GM21360 (cell line): ENCODE results near the gene SARDH.

Source experiments
- ATAC-seq: cut with Tn5 transposase; IDR thresholded peaks from one replicate; pipeline ENCODE4 v1.9.1; 2021; ENCODE audit warnings: mild to moderate bottlenecking, moderate library complexity; ENCODE audit not compliant: unreplicated experiment

SARDH gene

GRCh38 chr9:133672503-133673257 is 65.5 kb downstream of the SARDH start:
- no peak for ATAC-seq

- ATAC-seq: no peak
Observed at GRCh38 chr9:133671371-133671770, 66.8 kb downstream of the SARDH start.

- no peak for ATAC-seq
Observed at GRCh38 chr9:133670466-133670865, 67.7 kb downstream of the SARDH start.

GRCh38 chr9:133669182-133669801 is 68.9 kb downstream of the SARDH start:
- ATAC-seq: no peak

- no peak for ATAC-seq
Observed at GRCh38 chr9:133667759-133668450, 70.2 kb downstream of the SARDH start.

- no peak for ATAC-seq
Observed at GRCh38 chr9:133666845-133667244, 71.3 kb downstream of the SARDH start.

GRCh38 chr9:133666387-133666786 is 71.8 kb downstream of the SARDH start:
- no peak for ATAC-seq

GRCh38 chr9:133665535-133665934 is 72.6 kb downstream of the SARDH start:
- ATAC-seq: no peak

GRCh38 chr9:133665096-133665495 is 73.1 kb downstream of the SARDH start:
- ATAC-seq: no peak

GRCh38 chr9:133664173-133665050 is 73.7 kb downstream of the SARDH start:
- no peak for ATAC-seq

- ATAC-seq: no peak
Observed at GRCh38 chr9:133661846-133662540, 76.2 kb downstream of the SARDH start.

GRCh38 chr9:133659516-133659915 is 78.6 kb downstream of the SARDH start:
- ATAC-seq: no peak

- ATAC-seq: no peak
Observed at GRCh38 chr9:133658442-133659431, 79.4 kb downstream of the SARDH start.

GRCh38 chr9:133657120-133657661 is 81.0 kb downstream of the SARDH start:
- ATAC-seq: no peak

GRCh38 chr9:133656211-133657119 is 81.7 kb downstream of the SARDH start:
- no peak for ATAC-seq

- no peak for ATAC-seq
Observed at GRCh38 chr9:133655701-133656100, 82.5 kb downstream of the SARDH start.

GRCh38 chr9:133654736-133655657 is 83.2 kb downstream of the SARDH start:
- ATAC-seq: no peak
